Activated CD4-positive, alpha-beta T cell treated with anti-CD3 and anti-CD28 coated beads for 24 hours (primary cell): ENCODE results near the gene ARL14EP.

Experiments
- DNase-seq, 2 donors: peaks; one replicate each; pipeline ENCODE4 v3.0.0-alpha.2; 2020; ENCODE audit warnings: low read depth in 2 of 2

ARL14EP gene

DNA sequence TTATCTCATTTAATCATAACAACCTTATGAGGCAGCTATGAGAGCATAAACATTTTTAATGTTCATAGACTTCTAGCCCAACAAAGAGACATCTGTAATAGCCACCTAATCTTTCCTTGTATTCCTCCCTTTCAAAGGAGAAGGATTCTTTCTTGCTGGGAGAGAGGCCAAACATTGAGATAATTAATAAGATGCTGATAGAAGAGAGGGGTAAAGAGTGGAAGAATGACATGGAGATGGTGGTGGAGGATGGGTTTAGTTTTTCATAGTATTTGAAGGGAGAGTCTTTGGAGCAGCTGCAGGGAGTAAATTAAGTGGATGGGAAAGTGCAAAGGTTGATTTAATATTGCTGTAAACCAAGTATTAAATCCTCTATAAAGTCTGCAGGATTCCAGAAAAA lies 57.9 kb downstream of the ARL14EP start:
- DNase-seq = no peak

GRCh38 chr11:30381879-30382278 lies 59.0 kb downstream of the ARL14EP start:
- no peak for DNase-seq
